ENCODE measurements around the gene ORC6.
"Not testable (repeated sequence)": the region's sequence is repeated elsewhere in the genome, so short reads cannot be mapped to it uniquely, and the experiment has no call there.

Gene ORC6
- 2.1 to 21.3 (median 5.4) reads per million in 9 experiments for total RNA-seq

GRCh38 chr16:46689365-46690280, at the start of gene ORC6:
Gene ORC6, plus strand, starts transcription at chr16:46689659. Its CDS starts 47 bp downstream, at chr16:46689706.
- Mint-ChIP-seq H3K4me1 (ENCODE audit: low read depth in 2 of 2) (peaks cover 23 to 27% of the 10 kb centered on the region in 2 donors), H3K9me3 (no peaks in the 10 kb centered on the region), H3K27me3 (no peaks in the 10 kb centered on the region), H3K27ac (no peak within 1 kb of the TSS), H3K36me3 (ENCODE audit: insufficient read depth) (no peaks in the 10 kb centered on the region), H3K4me3 (no peak within 1 kb of the TSS)
- ATAC-seq (replicated peaks) (peak; percentile 74), DNase-seq (peak; percentile 94 to 97 (median 95))

- Mint-ChIP-seq H3K36me3 (ENCODE audit: insufficient read depth) (no peaks in the 10 kb centered on the region), H3K27me3 (no peaks in the 10 kb centered on the region), H3K27ac (no peak overlapping the region), H3K4me3 (no peak overlapping the region), H3K4me1 (ENCODE audit: low read depth in 2 of 2) (peaks cover 0 to 6% of the 10 kb centered on the region in 2 donors), H3K9me3 (peaks cover 4 to 7% of the 10 kb centered on the region in 2 donors)
- ATAC-seq (replicated peaks) (no peak), DNase-seq (no peak)
Measured at GRCh38 chr16:46648656-46649055, 40.8 kb upstream of the ORC6 start.

GRCh38 chr16:46649588-46650253, 39.7 kb upstream of the ORC6 start:
- ATAC-seq (replicated peaks) (no peak), DNase-seq (no peak)
- Mint-ChIP-seq H3K4me1 (ENCODE audit: low read depth in 2 of 2) (peaks cover 0 to 6% of the 10 kb centered on the region in 2 donors), H3K9me3 (peaks cover 0 to 3% of the 10 kb centered on the region in 2 donors), H3K27me3 (no peaks in the 10 kb centered on the region), H3K4me3 (no peak overlapping the region), H3K36me3 (ENCODE audit: insufficient read depth) (no peaks in the 10 kb centered on the region), H3K27ac (no peak overlapping the region)

GRCh38 chr16:46650254-46650623, 39.2 kb upstream of the ORC6 start:
- no peaks in the 10 kb centered on the region for H3K36me3 Mint-ChIP-seq (ENCODE audit: insufficient read depth)
- no peaks in the 10 kb centered on the region for H3K27me3 Mint-ChIP-seq
- no peak overlapping the region for H3K4me3 Mint-ChIP-seq
- DNase-seq (no peak), ATAC-seq (replicated peaks) (no peak)
- H3K27ac Mint-ChIP-seq = no peak overlapping the region
- peaks cover 0 to 6% of the 10 kb centered on the region in 2 donors for H3K4me1 Mint-ChIP-seq (ENCODE audit: low read depth in 2 of 2)
- peaks cover 0 to 3% of the 10 kb centered on the region in 2 donors for H3K9me3 Mint-ChIP-seq

GRCh38 chr16:46651305-46651704, 38.2 kb upstream of the ORC6 start:
- H3K9me3 Mint-ChIP-seq = no peaks in the 10 kb centered on the region
- no peaks in the 10 kb centered on the region for H3K36me3 Mint-ChIP-seq (ENCODE audit: insufficient read depth)
- ATAC-seq (replicated peaks) = no peak
- no peak for DNase-seq
- no peak overlapping the region for H3K27ac Mint-ChIP-seq
- no peaks in the 10 kb centered on the region for H3K27me3 Mint-ChIP-seq
- no peak overlapping the region for H3K4me3 Mint-ChIP-seq
- no peaks in the 10 kb centered on the region for H3K4me1 Mint-ChIP-seq (ENCODE audit: low read depth in 2 of 2)

GRCh38 chr16:46658925-46659324, 30.5 kb upstream of the ORC6 start:
- H3K36me3 Mint-ChIP-seq (ENCODE audit: insufficient read depth) = peaks cover 44% of the 10 kb centered on the region
- H3K27ac Mint-ChIP-seq = peak overlapping the region; percentile 46 to 50
- peaks cover 0 to 6% of the 10 kb centered on the region in 2 donors for H3K4me1 Mint-ChIP-seq (ENCODE audit: low read depth in 2 of 2)
- H3K4me3 Mint-ChIP-seq = no peak overlapping the region
- ATAC-seq (replicated peaks) (peak; percentile 46), DNase-seq (no peak)
- H3K9me3 Mint-ChIP-seq = no peaks in the 10 kb centered on the region
- H3K27me3 Mint-ChIP-seq = no peaks in the 10 kb centered on the region

GRCh38 chr16:46662123-46662522, 27.3 kb upstream of the ORC6 start:
- no peak for DNase-seq
- H3K4me3 Mint-ChIP-seq = no peak overlapping the region
- no peak for ATAC-seq (replicated peaks)
- H3K27me3 Mint-ChIP-seq = no peaks in the 10 kb centered on the region
- H3K27ac Mint-ChIP-seq = no peak overlapping the region
- peaks cover 0 to 6% of the 10 kb centered on the region in 2 donors for H3K4me1 Mint-ChIP-seq (ENCODE audit: low read depth in 2 of 2)
- H3K9me3 Mint-ChIP-seq = no peaks in the 10 kb centered on the region
- H3K36me3 Mint-ChIP-seq (ENCODE audit: insufficient read depth) = peaks cover 71% of the 10 kb centered on the region

GRCh38 chr16:46673320-46674013, 16.0 kb upstream of the ORC6 start:
- Mint-ChIP-seq H3K27me3 (no peaks in the 10 kb centered on the region), H3K4me3 (no peak overlapping the region), H3K9me3 (no peaks in the 10 kb centered on the region), H3K4me1 (ENCODE audit: low read depth in 2 of 2) (peaks cover 0 to 3% of the 10 kb centered on the region in 2 donors), H3K36me3 (ENCODE audit: insufficient read depth) (peaks cover 82% of the 10 kb centered on the region), H3K27ac (no peak overlapping the region)
- ATAC-seq (replicated peaks) (peak; percentile 90), DNase-seq (peak; percentile 32 to 38 (median 36))

GRCh38 chr16:46677943-46678342, 11.5 kb upstream of the ORC6 start:
- ATAC-seq (replicated peaks); DNase-seq; H3K9me3 Mint-ChIP-seq; H3K4me3 Mint-ChIP-seq; H3K4me1 Mint-ChIP-seq (ENCODE audit: low read depth in 2 of 2); H3K27me3 Mint-ChIP-seq: not testable (repeated sequence)
- H3K36me3 Mint-ChIP-seq (ENCODE audit: insufficient read depth) = peaks cover 80% of the 10 kb centered on the region
- peak overlapping the region in 1 of 2 donors; percentile 22 for H3K27ac Mint-ChIP-seq

- Mint-ChIP-seq H3K36me3 (ENCODE audit: insufficient read depth) (peaks cover 42% of the 10 kb centered on the region), H3K4me1 (ENCODE audit: low read depth in 2 of 2) (peaks cover 16 to 32% of the 10 kb centered on the region in 2 donors)
- H3K27ac Mint-ChIP-seq; DNase-seq; H3K9me3 Mint-ChIP-seq; H3K27me3 Mint-ChIP-seq; H3K4me3 Mint-ChIP-seq; ATAC-seq (replicated peaks): not testable (repeated sequence)
Measured at GRCh38 chr16:46681867-46682266, 7.6 kb upstream of the ORC6 start.

GRCh38 chr16:46686815-46687473, 2.5 kb upstream of the ORC6 start:
- no peaks in the 10 kb centered on the region for H3K27me3 Mint-ChIP-seq
- ATAC-seq (replicated peaks) (no peak), DNase-seq (no peak)
- H3K4me1 Mint-ChIP-seq (ENCODE audit: low read depth in 2 of 2) = peaks cover 32 to 48% of the 10 kb centered on the region in 2 donors
- no peaks in the 10 kb centered on the region for H3K9me3 Mint-ChIP-seq
- no peak overlapping the region for H3K4me3 Mint-ChIP-seq
- H3K27ac Mint-ChIP-seq = no peak overlapping the region
- H3K36me3 Mint-ChIP-seq (ENCODE audit: insufficient read depth) = no peaks in the 10 kb centered on the region

- Mint-ChIP-seq H3K9me3 (no peaks in the 10 kb centered on the region), H3K4me3 (no peak overlapping the region), H3K36me3 (ENCODE audit: insufficient read depth) (no peaks in the 10 kb centered on the region), H3K27me3 (no peaks in the 10 kb centered on the region), H3K27ac (no peak overlapping the region), H3K4me1 (ENCODE audit: low read depth in 2 of 2) (peaks cover 29 to 44% of the 10 kb centered on the region in 2 donors)
- DNase-seq = no peak
- no peak for ATAC-seq (replicated peaks)
Measured at GRCh38 chr16:46687486-46687885, 2.0 kb upstream of the ORC6 start.

GRCh38 chr16:46688101-46688653, 1.3 kb upstream of the ORC6 start:
- H3K27me3 Mint-ChIP-seq = no peaks in the 10 kb centered on the region
- DNase-seq (no peak), ATAC-seq (replicated peaks) (no peak)
- H3K4me3 Mint-ChIP-seq = no peak overlapping the region
- H3K27ac Mint-ChIP-seq = no peak overlapping the region
- no peaks in the 10 kb centered on the region for H3K36me3 Mint-ChIP-seq (ENCODE audit: insufficient read depth)
- no peaks in the 10 kb centered on the region for H3K9me3 Mint-ChIP-seq
- peaks cover 29 to 40% of the 10 kb centered on the region in 2 donors for H3K4me1 Mint-ChIP-seq (ENCODE audit: low read depth in 2 of 2)
